ENCODE data around the gene LRIT1.

LRIT1 gene

GRCh38 chr10:84211566-84211965 is 29.8 kb downstream of the LRIT1 start:
- DNase-seq = no peak

- no peak for DNase-seq
Observed at GRCh38 chr10:84208023-84208422, 33.3 kb downstream of the LRIT1 start.

GRCh38 chr10:84205853-84206525 is 35.4 kb downstream of the LRIT1 start:
- DNase-seq = no peak

GRCh38 chr10:84205049-84205852 is 36.1 kb downstream of the LRIT1 start:
- DNase-seq = no peak

- no peak for DNase-seq
Observed at GRCh38 chr10:84204610-84205009, 36.7 kb downstream of the LRIT1 start.

- DNase-seq = no peak
Observed at GRCh38 chr10:84204122-84204521, 37.2 kb downstream of the LRIT1 start.

GRCh38 chr10:84202349-84202748 is 39.0 kb downstream of the LRIT1 start:
- DNase-seq = no peak

GRCh38 chr10:84201682-84202081 is 39.7 kb downstream of the LRIT1 start:
- DNase-seq = no peak

- DNase-seq = no peak
Observed at GRCh38 chr10:84201244-84201606, 40.1 kb downstream of the LRIT1 start.

GRCh38 chr10:84200537-84201243 is 40.7 kb downstream of the LRIT1 start:
- no peak for DNase-seq

GRCh38 chr10:84198206-84198915 is 43.0 kb downstream of the LRIT1 start:
- DNase-seq = peak; percentile 4

GRCh38 chr10:84197643-84198042 is 43.7 kb downstream of the LRIT1 start:
- no peak for DNase-seq

GRCh38 chr10:84196941-84197340 is 44.4 kb downstream of the LRIT1 start:
- DNase-seq = peak; percentile 42

- DNase-seq = peak; percentile 28
Observed at GRCh38 chr10:84196083-84196482, 45.3 kb downstream of the LRIT1 start.

- no peak for DNase-seq
Observed at GRCh38 chr10:84195044-84195830, 46.1 kb downstream of the LRIT1 start.

- peak; percentile 0 for DNase-seq
Observed at GRCh38 chr10:84194424-84195043, 46.8 kb downstream of the LRIT1 start, which contains the start of gene CDHR1. Gene CDHR1 (plus strand): TSS chr10:84194537. CDS start chr10:84194761, 224 bp downstream.

- DNase-seq = no peak
Observed at GRCh38 chr10:84193846-84194423, 47.4 kb downstream of the LRIT1 start.

GRCh38 chr10:84193327-84193726 is 48.0 kb downstream of the LRIT1 start:
- no peak for DNase-seq

GRCh38 chr10:84191106-84191505 is 50.2 kb downstream of the LRIT1 start:
- DNase-seq = no peak

- no peak for DNase-seq
Observed at GRCh38 chr10:84190621-84191020, 50.7 kb downstream of the LRIT1 start.

GRCh38 chr10:84188815-84189214 is 52.5 kb downstream of the LRIT1 start:
- DNase-seq = no peak
